Osteoblast (primary cell): ENCODE measurements around the gene DPYSL3. TPM values are rescaled to one million over a fixed set of nuclear protein-coding genes. Genes with fewer than 3 reads are reported as not detected.

Experiments used
- DNase-seq: peaks from one replicate; pipeline ENCODE4 v3.0.0; 2011; ENCODE audit warnings: low spot score, mixed read lengths; ENCODE audit not compliant: insufficient read length; ENCODE audit errors: missing footprints
- H2AFZ ChIP-seq: 2 replicates; pipeline ENCODE4 v1.6.0; 2011; ENCODE audit warnings: mild to moderate bottlenecking, low read length
- H3K27ac ChIP-seq: 2 replicates; pipeline ENCODE4 v1.5.1; 2011; ENCODE audit warnings: mild to moderate bottlenecking, low read depth, low read length, moderate library complexity
- H3K27me3 ChIP-seq: 2 replicates; pipeline ENCODE4 v1.6.0; 2012; ENCODE audit warnings: mild to moderate bottlenecking, control low read depth, inconsistent platforms, low read length, moderate library complexity; ENCODE audit not compliant: insufficient read depth
- H3K36me3 ChIP-seq: 2 replicates; pipeline ENCODE4 v1.5.1; 2011; ENCODE audit warnings: mild to moderate bottlenecking, low read length, control low read depth, moderate library complexity; ENCODE audit not compliant: insufficient read depth
- H3K4me1 ChIP-seq: 2 replicates; pipeline ENCODE4 v1.5.1; 2011; ENCODE audit warnings: mild to moderate bottlenecking, low read length, control low read depth, moderate library complexity; ENCODE audit not compliant: insufficient read depth
- H3K4me2 ChIP-seq: 2 replicates; pipeline ENCODE4 v1.6.0; 2011; ENCODE audit warnings: mild to moderate bottlenecking, low read length; ENCODE audit not compliant: insufficient read depth
- H3K4me3 ChIP-seq: fragments of 200-600 bp; sonication (generic); 3 replicates; pipeline ENCODE4 v1.5.1; 2012; ENCODE audit warnings: mild to moderate bottlenecking, low read length, inconsistent platforms; ENCODE audit not compliant: insufficient read depth
- H3K79me2 ChIP-seq: 2 replicates; pipeline ENCODE4 v1.6.0; 2012; ENCODE audit warnings: mild to moderate bottlenecking, low read length, control low read depth, inconsistent platforms; ENCODE audit not compliant: insufficient read depth
- H3K9me3 ChIP-seq: 2 replicates; pipeline ENCODE4 v1.5.1; 2011; ENCODE audit warnings: low read depth, low read length, control low read depth
- H4K20me1 ChIP-seq: 2 replicates; pipeline ENCODE4 v1.6.0; 2012; ENCODE audit warnings: mild to moderate bottlenecking, low read length, control low read depth; ENCODE audit not compliant: insufficient read depth
- CTCF ChIP-seq: IDR thresholded peaks from 2 replicates; pipeline ENCODE4 v1.5.1; 2011; ENCODE audit warnings: mild to moderate bottlenecking, low read depth, low read length, moderate library complexity; ENCODE audit errors: extremely low read depth
- total RNA-seq: library from RNA; depleted of rRNA; stranded (reverse); fragments of >200 nt; gene quantifications from 2 replicates; pipeline ENCODE4 v1.2.3, GENCODE V29; 2012

Gene DPYSL3
- total RNA-seq, 1 donor, result 119 TPM

- no peak for DNase-seq
- H3K27ac ChIP-seq, result peak overlapping the region; percentile 43
- no peak overlapping the region for H3K4me2 ChIP-seq
- no peaks in the 10 kb centered on the region for H3K36me3 ChIP-seq
- no peaks in the 10 kb centered on the region for H3K27me3 ChIP-seq
- no peaks in the 10 kb centered on the region for H4K20me1 ChIP-seq
- no peak overlapping the region for H3K4me3 ChIP-seq
- H3K79me2 ChIP-seq, result no peaks in the 10 kb centered on the region
- peaks cover 61% of the 10 kb centered on the region for H3K4me1 ChIP-seq
- H2AFZ ChIP-seq, result no peak overlapping the region
- no peak for TF ChIP-seq CTCF
- no peaks in the 10 kb centered on the region for H3K9me3 ChIP-seq
These were observed 24.5 kb upstream of the DPYSL3 start for GRCh38 chr5:147534172-147534951.

- no peak overlapping the region for H3K27ac ChIP-seq
- no peak overlapping the region for H3K4me2 ChIP-seq
- no peak for DNase-seq
- H3K4me3 ChIP-seq, result no peak overlapping the region
- no peaks in the 10 kb centered on the region for H3K9me3 ChIP-seq
- H3K36me3 ChIP-seq, result no peaks in the 10 kb centered on the region
- peak overlapping the region; percentile 52 for H2AFZ ChIP-seq
- TF ChIP-seq CTCF, result no peak
- peaks cover 48% of the 10 kb centered on the region for H3K4me1 ChIP-seq
- H3K27me3 ChIP-seq, result no peaks in the 10 kb centered on the region
- no peaks in the 10 kb centered on the region for H4K20me1 ChIP-seq
- no peaks in the 10 kb centered on the region for H3K79me2 ChIP-seq
These were observed 22.3 kb upstream of the DPYSL3 start for GRCh38 chr5:147532156-147532555.

DNA sequence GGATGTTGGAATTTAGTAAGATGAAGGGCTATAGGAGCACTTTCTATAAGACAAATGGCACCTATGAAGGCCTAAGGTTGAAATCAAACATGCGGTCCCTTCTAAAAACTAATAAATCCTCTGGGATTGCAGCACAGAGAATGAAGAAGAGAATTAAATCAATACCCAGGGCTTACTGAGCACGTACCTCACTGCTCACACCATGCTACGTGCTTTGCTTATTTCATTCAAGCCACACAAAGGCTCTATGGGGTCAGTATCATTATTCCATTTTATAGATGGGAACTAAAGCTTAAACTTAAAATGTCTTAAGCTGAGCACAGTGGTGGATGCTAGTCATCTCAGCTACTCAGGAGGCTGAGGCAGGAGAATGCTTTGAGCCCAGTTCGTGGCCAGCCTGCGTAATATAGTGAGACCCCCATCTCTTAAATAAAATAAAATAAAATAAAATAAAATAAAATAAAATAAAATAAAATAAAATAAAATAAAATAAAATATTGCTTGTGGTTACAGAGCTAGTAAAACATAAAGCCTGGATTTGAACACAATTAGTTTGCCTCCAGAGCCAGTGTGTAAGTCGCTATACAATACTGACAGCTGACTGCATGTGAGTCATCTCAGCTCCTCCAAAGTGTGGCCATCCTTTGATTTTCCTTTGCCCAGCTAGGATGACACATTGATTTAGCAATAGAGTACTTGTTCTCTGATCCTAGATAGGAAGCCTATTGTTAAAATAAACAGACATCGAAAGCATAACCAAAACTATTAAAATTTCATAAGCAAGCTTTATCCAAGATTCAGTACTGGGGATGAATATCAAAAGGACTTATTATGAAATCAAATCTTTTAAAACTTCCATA is 20.9 kb upstream of the DPYSL3 start:
- Histone ChIP-seq H3K27ac (no peak overlapping the region), H3K79me2 (no peaks in the 10 kb centered on the region), H4K20me1 (no peaks in the 10 kb centered on the region), H3K27me3 (no peaks in the 10 kb centered on the region), H3K4me1 (peaks cover 36% of the 10 kb centered on the region), H3K4me3 (no peak overlapping the region), H3K9me3 (no peaks in the 10 kb centered on the region), H3K4me2 (peak overlapping the region; percentile 51), H2AFZ (no peak overlapping the region), H3K36me3 (no peaks in the 10 kb centered on the region)
- DNase-seq, result peak; percentile 69
- TF ChIP-seq CTCF, result no peak

DNA sequence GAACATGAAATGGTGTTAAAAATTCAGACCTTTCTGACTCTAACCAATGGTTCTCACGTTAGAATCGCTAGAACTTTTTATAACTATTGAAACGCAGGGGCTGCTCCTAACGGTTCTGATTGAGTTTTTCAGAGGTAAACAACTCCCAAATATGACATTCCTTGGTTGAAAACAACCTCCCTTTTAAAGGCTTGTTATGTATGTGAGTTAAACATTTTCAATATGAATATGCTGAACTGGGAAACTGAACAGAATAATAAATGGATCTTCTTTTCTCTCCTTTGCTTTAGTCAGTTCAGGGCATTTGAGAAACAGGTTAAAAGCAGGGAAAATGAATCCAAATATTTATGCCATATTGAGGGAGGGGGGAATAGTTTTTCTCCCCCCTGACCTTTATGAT is 13.2 kb upstream of the DPYSL3 start:
- Histone ChIP-seq H2AFZ (no peak overlapping the region), H3K79me2 (no peaks in the 10 kb centered on the region), H3K27ac (no peak overlapping the region), H3K4me1 (no peaks in the 10 kb centered on the region), H3K4me3 (no peak overlapping the region), H3K36me3 (no peaks in the 10 kb centered on the region), H3K27me3 (no peaks in the 10 kb centered on the region), H3K4me2 (no peak overlapping the region), H3K9me3 (no peaks in the 10 kb centered on the region), H4K20me1 (no peaks in the 10 kb centered on the region)
- TF ChIP-seq CTCF, result no peak
- DNase-seq, result no peak
